Bone marrow (tissue), 2 donors: ENCODE data around the gene NLE1.
"Not testable (repeated sequence)": the region's sequence is repeated elsewhere in the genome, so short reads cannot be mapped to it uniquely, and the experiment has no call there.

Experiments
- DNase-seq, 2 donors: peaks; one replicate each; lab custom pipeline; 2025; lab: John Stamatoyannopoulos, UW

The NLE1 gene

GRCh38 chr17:35161281-35161761 is 19.2 kb upstream of the NLE1 start:
- no peak for DNase-seq

- DNase-seq, result no peak
Observed at GRCh38 chr17:35160354-35161201, 18.5 kb upstream of the NLE1 start.

DNA sequence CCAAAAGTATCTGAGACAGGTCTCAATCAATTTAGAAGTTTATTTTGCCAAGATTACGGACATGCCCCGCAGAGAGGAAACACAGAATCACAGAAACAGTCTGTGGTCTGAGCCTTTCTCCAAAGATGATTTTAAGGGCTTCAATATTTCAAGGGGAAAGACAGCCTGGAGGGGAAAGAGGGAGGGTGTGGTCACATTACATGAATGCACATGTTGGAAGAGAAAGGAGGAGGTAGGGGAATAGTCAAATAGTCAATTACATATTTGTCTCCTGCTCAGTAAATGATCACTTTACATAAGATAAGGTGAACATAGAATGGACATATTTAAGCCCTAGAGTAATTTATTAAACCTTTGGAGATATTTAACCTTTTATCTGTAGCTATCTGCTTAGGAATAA is 17.8 kb upstream of the NLE1 start:
- DNase-seq, result no peak

DNA sequence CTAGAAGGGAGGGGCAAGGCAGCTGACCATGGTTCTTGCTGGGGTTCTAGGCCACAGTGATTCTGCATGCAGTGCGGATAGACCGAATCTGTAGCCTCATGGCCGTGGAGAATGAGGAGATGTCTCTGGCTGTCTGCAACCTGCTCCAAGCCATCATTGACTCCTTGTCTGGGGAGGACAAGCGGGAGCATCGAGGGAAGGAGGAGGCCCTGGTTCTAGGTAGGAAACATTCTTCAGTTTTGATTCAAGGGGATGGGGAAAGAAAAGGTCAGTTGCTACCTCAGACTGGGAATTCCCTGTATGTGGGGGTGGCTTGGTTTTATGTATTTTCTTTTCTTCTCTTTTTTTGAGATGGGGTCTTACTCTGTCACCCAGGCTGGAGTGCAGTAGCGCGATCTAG is 13.1 kb upstream of the NLE1 start:
- DNase-seq, result no peak

GRCh38 chr17:35154196-35155165 is 12.4 kb upstream of the NLE1 start:
- DNase-seq, result no peak

DNA sequence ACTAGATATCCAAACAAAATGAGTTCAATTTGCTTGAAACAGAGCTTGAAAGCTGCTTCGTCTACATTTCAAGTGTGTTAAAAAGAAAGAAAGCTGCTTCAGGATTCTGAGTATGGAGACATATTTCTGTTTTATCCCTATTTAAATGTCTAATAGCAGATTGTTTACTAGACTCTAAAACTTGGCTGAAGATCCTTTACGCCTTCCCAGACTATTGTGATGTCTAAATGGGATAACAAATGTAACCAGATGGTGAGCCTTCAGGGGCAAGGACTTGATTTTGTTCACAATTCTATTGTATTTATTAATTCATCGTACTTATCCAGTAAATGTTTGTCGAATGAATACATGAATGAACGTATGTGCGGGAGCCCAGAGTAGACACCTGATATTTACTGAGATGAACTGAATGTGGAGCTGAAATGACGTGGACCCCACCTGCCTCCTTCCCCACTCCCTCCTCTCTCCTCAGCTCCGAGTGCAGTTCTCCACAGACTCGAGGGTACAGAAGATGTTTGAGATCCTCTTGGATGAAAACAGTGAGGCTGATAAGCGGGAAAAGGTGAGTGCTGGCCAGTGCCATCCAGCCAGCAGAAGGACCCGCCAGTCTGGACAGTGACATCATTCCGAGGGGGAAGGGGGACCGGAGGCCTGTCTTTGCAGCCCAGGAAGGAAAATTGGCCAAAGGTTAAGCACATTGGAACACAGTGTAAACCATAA is 10.5 kb upstream of the NLE1 start:
- DNase-seq, result no peak

DNA sequence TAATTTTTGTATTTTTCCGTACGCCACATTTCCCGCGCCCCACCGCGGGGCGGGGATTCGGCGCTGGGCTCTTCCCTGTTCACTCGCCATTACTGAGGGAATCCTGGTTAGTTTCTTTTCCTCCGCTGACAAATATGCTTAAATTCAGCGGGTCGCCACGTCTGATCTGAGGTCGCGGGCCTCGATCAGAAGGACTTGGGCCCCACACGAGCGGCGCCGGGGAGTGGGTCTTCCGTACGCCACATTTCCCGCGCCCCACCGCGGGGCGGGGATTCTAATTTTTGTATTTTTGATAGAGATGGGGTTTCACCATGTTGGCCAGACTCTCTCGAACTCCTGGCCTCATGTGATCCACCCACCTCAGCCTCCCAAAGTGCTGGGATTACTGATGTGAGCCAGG is 9.0 kb upstream of the NLE1 start:
- not testable (repeated sequence) for DNase-seq

GRCh38 chr17:35149941-35150340 is 7.8 kb upstream of the NLE1 start:
- no peak for DNase-seq

- DNase-seq, result no peak
Observed at GRCh38 chr17:35148144-35148543, 6.0 kb upstream of the NLE1 start.

- DNase-seq, result no peak
Observed at GRCh38 chr17:35147375-35147905, 5.3 kb upstream of the NLE1 start, which contains the start of gene UNC45B. Gene UNC45B, plus strand, starts transcription at chr17:35147817. Its CDS starts 447 bp downstream, at chr17:35148264.

DNA sequence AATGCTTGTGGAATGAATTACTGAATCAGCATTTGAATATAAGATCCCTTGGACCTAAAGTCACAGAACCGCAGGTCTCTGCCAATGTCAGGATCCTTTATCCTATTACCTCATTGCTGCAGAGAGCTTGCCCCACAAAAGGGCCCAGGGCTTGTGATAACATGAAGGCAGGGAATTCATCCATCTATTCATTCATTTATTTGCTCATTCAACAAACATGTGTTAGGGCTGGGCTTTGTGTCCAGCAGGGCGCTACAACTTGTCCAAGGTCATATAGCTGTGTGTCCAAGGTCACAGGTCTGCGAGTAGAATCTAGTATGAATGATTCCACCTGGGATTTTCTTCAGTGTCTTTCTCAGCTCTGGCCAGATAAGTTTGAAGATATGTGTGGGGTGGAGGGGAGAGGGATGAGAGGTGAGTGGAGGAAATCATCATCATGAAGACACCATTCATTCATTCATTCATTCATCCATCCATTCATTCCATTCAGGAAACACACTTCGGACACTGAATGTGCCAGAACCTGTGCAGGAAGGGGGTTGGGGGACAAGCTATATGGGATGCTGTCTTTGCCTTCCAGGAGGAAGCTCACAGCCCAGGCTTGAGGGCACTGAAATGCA is 4.2 kb upstream of the NLE1 start:
- DNase-seq, result no peak

DNA sequence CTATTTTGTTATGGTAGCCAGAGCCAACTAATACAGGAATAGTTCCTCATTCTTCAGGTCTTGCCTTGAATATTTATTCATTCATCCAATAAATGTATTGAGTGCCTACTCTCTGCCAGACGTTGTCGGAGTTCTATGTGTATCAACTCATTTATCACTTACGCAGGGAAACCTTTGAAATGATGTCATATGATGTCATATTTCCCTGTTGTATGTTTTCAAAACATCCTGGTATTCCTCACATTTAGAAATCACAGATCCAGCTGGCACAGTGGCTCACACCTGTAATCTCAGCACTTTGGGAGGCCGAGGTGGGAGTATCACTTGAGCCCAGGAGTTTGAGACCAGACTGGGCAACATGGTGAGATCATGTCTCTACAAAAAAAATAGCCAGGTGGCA is 2.7 kb upstream of the NLE1 start:
- no peak for DNase-seq

- no peak for DNase-seq
Observed at GRCh38 chr17:35142467-35142796, 329 bp upstream of the NLE1 start.

DNA sequence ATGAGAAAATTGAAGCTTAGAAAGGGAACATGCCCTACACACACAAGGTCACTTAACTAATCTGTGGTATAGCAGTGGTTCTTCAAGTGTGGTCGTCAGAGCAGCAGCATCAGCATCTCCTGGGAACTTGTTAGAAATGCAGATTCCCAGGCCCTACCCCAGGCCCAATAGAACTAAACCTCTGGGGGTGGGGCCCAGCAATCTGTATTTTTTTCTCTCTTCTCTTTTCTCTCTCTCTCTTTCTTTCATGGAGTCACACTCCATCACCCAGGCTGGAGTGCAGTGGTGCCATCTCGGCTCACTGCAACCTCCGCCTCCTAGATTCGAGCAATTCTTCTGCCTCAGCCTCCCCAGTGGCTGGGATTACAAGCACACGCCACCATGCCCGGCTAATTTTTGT is 3.9 kb downstream of the NLE1 start:
- no peak for DNase-seq

GRCh38 chr17:35135322-35135721 is 6.8 kb downstream of the NLE1 start:
- DNase-seq, result no peak

- DNase-seq, result no peak
Observed at GRCh38 chr17:35132816-35133550, 9.1 kb downstream of the NLE1 start.

DNA sequence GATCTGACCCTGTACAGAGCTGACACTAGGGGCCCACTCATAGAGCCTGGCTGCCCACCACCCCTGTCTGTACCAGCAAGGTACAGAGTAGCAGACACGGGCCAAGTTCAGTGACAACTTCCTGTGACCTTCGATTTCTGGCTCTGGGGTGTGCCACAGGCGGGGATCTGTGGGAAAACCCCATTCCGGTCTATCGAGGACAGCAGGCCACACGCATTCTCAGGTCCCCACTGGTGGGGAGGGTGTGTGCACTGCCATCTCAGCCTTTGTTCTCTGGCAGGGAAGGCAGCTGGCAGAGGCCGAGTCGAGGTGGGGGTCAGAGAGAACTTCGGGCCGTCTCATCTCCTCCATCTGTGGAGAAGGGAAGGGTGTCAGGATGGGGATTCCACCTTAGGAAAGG is 10.0 kb downstream of the NLE1 start:
- no peak for DNase-seq

DNA sequence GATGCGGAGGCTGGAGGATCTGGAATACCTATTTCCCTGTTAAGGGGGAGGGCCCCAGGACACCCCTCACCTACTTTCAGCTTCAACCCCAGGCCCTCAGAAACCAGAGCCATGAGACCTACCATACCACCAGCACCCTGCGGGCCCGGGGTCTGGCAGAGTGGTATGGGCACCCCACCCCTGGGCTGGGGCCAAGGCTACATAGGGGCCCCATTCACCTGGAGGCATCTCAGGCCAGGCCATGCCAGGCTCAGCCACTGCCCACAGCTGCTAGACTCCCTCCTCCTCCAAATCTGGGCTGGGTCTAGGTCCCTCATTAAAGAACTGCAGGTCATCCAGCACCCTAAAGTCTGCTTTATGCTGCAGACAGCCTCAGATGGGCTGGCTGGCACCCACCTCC is 11.7 kb downstream of the NLE1 start:
- DNase-seq, result no peak

- peak in 1 of 2 donors; percentile 35 for DNase-seq
Observed at GRCh38 chr17:35129973-35130351, 12.1 kb downstream of the NLE1 start.

DNA sequence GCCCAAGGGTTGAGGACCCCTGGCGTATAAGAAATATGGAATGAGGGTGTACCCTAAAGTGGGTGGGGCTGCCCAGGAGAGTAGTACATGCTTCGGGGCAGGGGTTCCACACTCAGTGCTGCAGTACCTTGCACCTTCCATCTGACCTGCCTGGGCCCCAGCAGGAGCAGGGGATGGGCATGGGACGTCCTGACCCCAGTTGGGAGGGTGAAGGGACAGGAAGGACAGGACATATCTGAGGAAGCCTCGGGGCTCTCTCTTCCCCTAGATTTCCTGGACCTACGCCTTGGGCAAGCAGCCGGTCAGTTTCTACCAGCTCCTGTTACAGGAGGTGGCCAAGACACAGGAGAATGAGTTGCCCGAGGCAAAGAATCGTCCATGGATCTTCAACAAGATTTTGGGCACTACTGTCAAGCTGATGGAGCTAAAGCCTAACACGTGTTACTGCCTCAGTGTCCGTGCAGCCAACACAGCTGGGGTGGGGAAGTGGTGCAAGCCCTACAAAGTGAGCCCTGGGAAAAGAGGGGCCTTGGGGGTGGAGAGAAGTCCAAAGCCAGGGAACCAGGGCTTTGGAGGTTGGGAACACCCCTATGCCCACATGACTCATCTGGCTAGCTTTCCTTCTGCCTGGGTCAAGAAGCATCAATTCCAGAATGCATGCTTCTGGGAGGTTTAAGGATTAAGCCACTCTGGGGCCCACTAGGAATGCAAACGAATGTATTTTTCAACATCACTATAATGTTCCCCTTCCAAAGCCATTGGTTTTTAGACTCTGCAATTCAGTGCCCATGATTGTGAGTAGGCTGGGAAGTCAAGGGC is 12.7 kb downstream of the NLE1 start:
- no peak for DNase-seq
